ENCODE measurements around the gene PAGR1.
A peak's percentile ranks its signal among the peaks of the same experiment; 100 is the strongest.

The PAGR1 gene

GRCh38 chr16:29804020-29804419, 11.9 kb upstream of the PAGR1 start:
- TF ChIP-seq POLR2AphosphoS5 (IDR thresholded peaks at IDR 0.05; ENCODE audit: low read depth, low read length) = no peak
- TF ChIP-seq POLR2A (IDR thresholded peaks at IDR 0.05; ENCODE audit: low read depth, low read length) = no peak
- TF ChIP-seq TAF1 (IDR thresholded peaks at IDR 0.05; ENCODE audit: borderline replicate concordance, low read depth, low read length) = no peak
- FAIRE-seq = peak; percentile 76
- no peak for DNase-seq (ENCODE audit: insufficient read length)

- DNase-seq (ENCODE audit: insufficient read length) = no peak
- FAIRE-seq = peak; percentile 27
- TF ChIP-seq POLR2AphosphoS5 (IDR thresholded peaks at IDR 0.05; ENCODE audit: low read depth, low read length) (peak; percentile 71; the same call in 1 of the 2 replicates), TAF1 (IDR thresholded peaks at IDR 0.05; ENCODE audit: borderline replicate concordance, low read depth, low read length) (no peak), POLR2A (IDR thresholded peaks at IDR 0.05; ENCODE audit: low read depth, low read length) (peak; percentile 12; the same call in 1 of the 2 replicates)
These were observed 11.3 kb upstream of the PAGR1 start for GRCh38 chr16:29804455-29805231.

GRCh38 chr16:29805232-29806098, 10.5 kb upstream of the PAGR1 start:
- DNase-seq (ENCODE audit: insufficient read length) (peak; percentile 89), FAIRE-seq (peak; percentile 97)
- TF ChIP-seq POLR2A (IDR thresholded peaks at IDR 0.05; ENCODE audit: low read depth, low read length) = peak; percentile 87
- TF ChIP-seq POLR2AphosphoS5 (IDR thresholded peaks at IDR 0.05; ENCODE audit: low read depth, low read length) = peak; percentile 91
- peak; percentile 85 for TF ChIP-seq TAF1 (IDR thresholded peaks at IDR 0.05; ENCODE audit: borderline replicate concordance, low read depth, low read length)

GRCh38 chr16:29806099-29806579, 9.8 kb upstream of the PAGR1 start, which contains the start of gene MAZ:
MAZ (plus strand) TSS chr16:29806529; CDS start chr16:29806702, 173 bp downstream.
- FAIRE-seq (peak; percentile 72), DNase-seq (ENCODE audit: insufficient read length) (no peak)
- TF ChIP-seq POLR2A (IDR thresholded peaks at IDR 0.05; ENCODE audit: low read depth, low read length) (no peak), TAF1 (IDR thresholded peaks at IDR 0.05; ENCODE audit: borderline replicate concordance, low read depth, low read length) (no peak), POLR2AphosphoS5 (IDR thresholded peaks at IDR 0.05; ENCODE audit: low read depth, low read length) (no peak)

GRCh38 chr16:29806641-29807425, 9.1 kb upstream of the PAGR1 start:
- FAIRE-seq (no peak), DNase-seq (ENCODE audit: insufficient read length) (no peak)
- TF ChIP-seq POLR2AphosphoS5 (IDR thresholded peaks at IDR 0.05; ENCODE audit: low read depth, low read length) = no peak
- TF ChIP-seq POLR2A (IDR thresholded peaks at IDR 0.05; ENCODE audit: low read depth, low read length) = peak; percentile 38; the same call in 1 of the 2 replicates

- FAIRE-seq (peak; percentile 92), DNase-seq (ENCODE audit: insufficient read length) (no peak)
- TF ChIP-seq POLR2A (IDR thresholded peaks at IDR 0.05; ENCODE audit: low read depth, low read length) (peak; percentile 69; the same call in 1 of the 2 replicates), POLR2AphosphoS5 (IDR thresholded peaks at IDR 0.05; ENCODE audit: low read depth, low read length) (peak; percentile 84), TAF1 (IDR thresholded peaks at IDR 0.05; ENCODE audit: borderline replicate concordance, low read depth, low read length) (no peak)
These were observed 8.3 kb upstream of the PAGR1 start for GRCh38 chr16:29807426-29808218.

GRCh38 chr16:29808219-29808900, 7.6 kb upstream of the PAGR1 start:
- TF ChIP-seq POLR2A (IDR thresholded peaks at IDR 0.05; ENCODE audit: low read depth, low read length) = no peak
- TF ChIP-seq TAF1 (IDR thresholded peaks at IDR 0.05; ENCODE audit: borderline replicate concordance, low read depth, low read length) = no peak
- TF ChIP-seq POLR2AphosphoS5 (IDR thresholded peaks at IDR 0.05; ENCODE audit: low read depth, low read length) = no peak
- DNase-seq (ENCODE audit: insufficient read length) (no peak), FAIRE-seq (no peak)

- FAIRE-seq = no peak
- TF ChIP-seq TAF1 (IDR thresholded peaks at IDR 0.05; ENCODE audit: borderline replicate concordance, low read depth, low read length) = no peak
- no peak for TF ChIP-seq POLR2A (IDR thresholded peaks at IDR 0.05; ENCODE audit: low read depth, low read length)
- no peak for TF ChIP-seq POLR2AphosphoS5 (IDR thresholded peaks at IDR 0.05; ENCODE audit: low read depth, low read length)
These were observed 6.8 kb upstream of the PAGR1 start for GRCh38 chr16:29809031-29809747.

More at GRCh38 chr16:29809031-29809747, 6.8 kb upstream of the PAGR1 start:
- no peak for DNase-seq (ENCODE audit: insufficient read length)

Measured in GM12892 (cell line).